Pons (tissue), 1 donor: ENCODE measurements around the gene NWD2.
"Not testable (repeated sequence)": the region's sequence is repeated elsewhere in the genome, so short reads cannot be mapped to it uniquely, and the experiment has no call there.

Experiments
- DNase-seq: peaks from one replicate; pipeline ENCODE4 v3.0.0-alpha.2; 2016; ENCODE audit warnings: low spot score

NWD2 gene

GRCh38 chr4:37467223-37467622 is 222.7 kb downstream of the NWD2 start:
- DNase-seq = no peak

DNA sequence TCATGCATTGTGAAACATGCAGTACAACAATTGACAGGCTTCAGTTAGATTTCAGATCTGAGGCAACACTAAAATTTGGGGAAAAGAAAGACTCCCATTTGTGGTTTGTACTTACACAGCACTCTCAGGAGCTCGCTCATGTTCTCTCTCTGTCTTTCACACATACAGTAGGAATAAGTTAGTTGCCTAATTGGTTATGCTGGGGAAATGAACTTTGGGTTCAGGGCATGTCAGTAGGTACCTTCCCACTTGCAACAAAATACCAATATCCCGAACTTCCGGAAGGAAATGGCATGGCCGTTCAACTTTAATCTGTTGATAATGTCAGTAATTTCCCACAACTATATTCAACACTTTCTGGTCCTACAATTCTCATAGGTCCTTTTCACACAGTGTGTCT is 223.3 kb downstream of the NWD2 start:
- DNase-seq = no peak

GRCh38 chr4:37469286-37469685 is 224.7 kb downstream of the NWD2 start:
- DNase-seq = no peak

DNA sequence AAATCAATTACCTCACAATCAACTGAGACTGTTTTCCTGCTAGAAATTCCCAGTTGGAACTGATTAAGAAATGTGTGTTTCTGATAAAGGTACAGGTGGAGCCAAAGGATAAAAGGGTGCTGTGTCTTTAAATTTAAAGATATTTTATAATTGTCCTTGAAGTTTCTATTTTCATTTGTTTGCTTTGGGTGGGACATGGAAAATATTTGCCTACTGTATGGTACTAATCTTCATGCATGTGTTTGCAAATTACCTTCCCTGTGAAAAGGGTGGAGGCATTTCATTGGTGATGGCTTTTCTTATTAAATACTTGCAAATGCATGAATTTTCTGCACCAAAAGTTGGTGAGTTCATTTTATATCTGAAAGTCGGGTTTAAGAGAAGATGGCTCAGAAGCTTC is 225.7 kb downstream of the NWD2 start:
- DNase-seq = no peak

- DNase-seq = no peak
These were observed 226.6 kb downstream of the NWD2 start for GRCh38 chr4:37471093-37471492.

- peak; percentile 38 for DNase-seq
These were observed 227.4 kb downstream of the NWD2 start for GRCh38 chr4:37471971-37472370.

DNA sequence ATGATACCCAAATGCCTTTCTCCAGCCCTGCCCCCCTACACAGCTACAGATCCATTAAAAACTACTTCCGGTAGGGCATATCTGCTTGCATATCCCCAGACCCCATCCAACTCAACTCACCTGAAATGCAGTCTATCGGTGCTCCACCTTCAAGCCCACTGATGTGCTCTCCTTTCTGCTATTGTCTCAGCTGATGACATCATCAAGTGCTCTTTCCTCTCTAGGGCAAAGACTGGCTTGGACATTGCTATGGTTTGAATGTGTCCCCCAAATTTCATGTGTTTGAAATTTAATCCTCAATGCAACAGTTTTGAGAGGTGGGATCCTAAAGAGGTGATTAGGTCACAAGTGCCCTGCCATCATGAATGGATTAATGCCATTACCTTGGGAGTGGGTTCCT is 229.3 kb downstream of the NWD2 start:
- no peak for DNase-seq

GRCh38 chr4:37475087-37475486 is 230.5 kb downstream of the NWD2 start:
- DNase-seq = no peak

- no peak for DNase-seq
These were observed 231.2 kb downstream of the NWD2 start for GRCh38 chr4:37475776-37476175.

DNA sequence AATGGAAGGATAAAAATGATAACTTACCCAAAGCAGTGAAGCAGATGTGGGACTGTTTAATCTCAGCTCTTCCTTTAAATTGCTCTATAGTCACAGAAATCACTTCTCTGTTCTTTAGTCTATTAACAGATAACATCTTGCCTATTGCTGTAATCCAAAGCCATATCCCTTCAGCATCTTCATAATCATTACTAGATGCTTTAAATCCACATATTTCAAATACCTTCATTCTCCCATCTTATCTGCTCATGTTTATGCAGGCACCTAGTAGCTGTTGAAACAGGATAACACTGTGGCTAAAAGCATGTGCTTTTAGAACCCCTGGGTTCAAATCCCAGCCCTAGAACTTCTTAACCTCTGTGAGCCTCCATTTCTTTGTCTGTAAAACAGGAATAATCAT is 231.7 kb downstream of the NWD2 start:
- DNase-seq = no peak

DNA sequence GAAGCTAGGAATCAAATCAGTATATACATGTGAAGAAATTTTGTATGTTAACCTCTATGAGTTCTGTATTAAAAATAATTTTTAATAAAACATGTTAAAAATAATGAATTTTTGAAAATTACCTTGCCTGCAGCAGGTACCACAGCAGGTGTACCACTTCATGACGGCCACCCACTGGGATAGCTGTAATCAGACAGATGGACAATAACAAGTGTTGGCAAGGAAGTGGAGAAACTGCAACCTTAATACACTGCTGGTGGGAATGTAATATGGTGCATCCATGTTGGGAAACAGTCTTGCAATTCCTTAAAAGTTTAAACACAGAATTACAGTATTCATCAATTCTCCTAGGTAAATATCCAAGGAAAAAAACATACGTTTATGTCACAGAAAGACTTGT is 232.1 kb downstream of the NWD2 start:
- DNase-seq = no peak

GRCh38 chr4:37477126-37477525 is 232.6 kb downstream of the NWD2 start:
- no peak for DNase-seq

DNA sequence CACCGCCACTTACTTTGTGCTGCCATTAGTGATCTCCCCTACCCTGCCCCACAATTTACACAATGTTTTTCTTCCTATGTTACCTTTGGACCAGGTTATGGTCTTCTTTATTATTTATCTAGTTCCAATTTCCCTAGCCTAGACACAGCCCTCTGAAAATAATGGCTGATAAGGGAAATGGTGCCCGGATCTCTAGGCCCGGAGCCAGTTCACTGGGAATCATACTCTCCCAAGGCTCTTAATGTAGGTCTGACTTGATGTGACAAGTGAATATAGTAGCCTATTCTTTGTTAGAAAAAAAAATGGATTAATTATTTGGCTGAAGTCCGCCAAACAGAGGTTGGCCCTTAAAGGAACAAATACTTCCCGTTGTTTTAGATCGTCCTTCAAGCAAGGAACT is 233.6 kb downstream of the NWD2 start:
- DNase-seq = no peak

DNA sequence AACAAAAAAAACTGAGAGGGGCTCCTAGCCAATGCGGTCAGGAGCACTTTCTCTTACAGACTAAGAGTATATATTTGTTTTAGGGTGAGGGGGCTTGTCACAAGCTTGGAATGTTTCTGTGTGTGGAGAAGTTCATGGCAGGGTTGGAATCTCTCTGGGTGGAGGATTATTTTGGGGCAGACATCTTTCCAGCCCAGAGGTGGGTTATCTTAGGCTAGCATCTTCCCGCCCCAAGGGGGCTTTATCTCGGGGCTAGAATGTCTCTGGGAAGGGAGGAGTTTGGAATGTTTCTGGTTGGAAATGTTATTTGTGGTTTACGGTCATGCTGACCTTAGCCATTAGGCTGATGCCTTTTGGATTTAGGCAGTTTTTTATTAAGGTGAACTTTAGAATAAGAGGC is 236.0 kb downstream of the NWD2 start:
- DNase-seq = no peak

DNA sequence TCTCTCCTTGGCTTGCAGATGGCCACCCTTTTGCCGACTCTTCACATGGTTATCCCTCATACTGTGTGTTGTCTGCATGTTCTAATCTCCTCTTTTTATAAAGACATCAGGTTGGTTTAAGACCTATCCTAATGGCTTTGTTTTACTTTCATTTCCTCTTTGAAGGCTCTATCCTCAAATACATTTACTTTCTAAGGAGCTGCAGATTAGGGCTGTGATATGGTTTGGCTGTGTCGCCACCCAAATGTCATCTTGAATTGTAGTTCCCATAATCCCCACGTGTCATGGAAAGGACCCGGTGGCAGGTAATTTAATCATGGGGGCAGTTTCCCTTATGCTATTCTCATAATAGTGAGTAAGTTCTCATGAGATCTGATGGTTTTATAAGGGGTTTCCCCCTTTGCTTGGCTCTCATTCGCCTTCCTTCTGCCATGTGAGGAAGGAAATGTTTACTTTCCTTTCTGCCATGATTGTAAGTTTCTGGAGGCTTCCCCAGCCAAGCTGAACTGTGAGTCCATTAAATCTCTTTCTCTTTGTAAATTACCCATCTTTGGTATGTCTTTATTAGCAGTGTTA is 237.1 kb downstream of the NWD2 start:
- no peak for DNase-seq

- no peak for DNase-seq
These were observed 237.8 kb downstream of the NWD2 start for GRCh38 chr4:37482236-37482913.

DNA sequence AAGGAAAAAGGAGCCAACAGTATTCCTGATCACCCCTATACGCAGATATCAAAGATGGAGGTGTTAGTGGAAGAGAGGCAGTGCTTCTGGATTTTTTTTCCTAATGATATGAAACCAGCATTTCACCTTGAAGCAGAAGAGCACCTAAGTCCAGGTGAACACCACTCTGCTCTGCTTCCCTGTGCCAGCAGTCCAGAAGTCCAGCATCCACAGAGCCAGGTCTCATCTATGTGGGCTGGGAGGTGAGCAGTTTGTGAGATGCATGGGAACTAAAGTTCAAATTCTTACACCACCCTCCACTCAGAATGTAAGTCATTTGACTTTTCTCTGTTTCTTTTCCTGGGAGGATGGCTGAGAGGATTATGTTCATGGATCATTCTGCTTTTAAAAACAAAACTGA is 239.1 kb downstream of the NWD2 start:
- no peak for DNase-seq

- no peak for DNase-seq
These were observed 241.6 kb downstream of the NWD2 start for GRCh38 chr4:37486166-37486565.

GRCh38 chr4:37487668-37488067 is 243.1 kb downstream of the NWD2 start:
- no peak for DNase-seq

DNA sequence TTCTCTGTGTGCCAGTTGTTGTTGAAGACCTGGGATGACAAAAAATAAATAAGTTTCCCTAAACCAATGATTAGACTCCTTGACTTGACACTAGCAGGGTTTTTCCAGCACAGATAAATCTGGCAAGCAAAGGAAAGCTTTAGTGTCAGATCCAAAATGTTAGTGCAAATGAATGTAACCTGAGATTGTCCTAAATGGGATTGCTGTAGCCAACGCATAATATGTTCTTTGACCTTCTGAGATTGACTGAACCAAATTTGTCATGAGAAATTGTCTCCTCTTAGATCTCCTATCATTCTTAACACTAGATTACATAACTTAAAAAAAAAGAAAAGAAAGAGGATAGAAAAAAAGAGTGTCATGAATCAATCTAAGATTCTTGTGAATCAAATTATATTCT is 245.2 kb downstream of the NWD2 start:
- no peak for DNase-seq

DNA sequence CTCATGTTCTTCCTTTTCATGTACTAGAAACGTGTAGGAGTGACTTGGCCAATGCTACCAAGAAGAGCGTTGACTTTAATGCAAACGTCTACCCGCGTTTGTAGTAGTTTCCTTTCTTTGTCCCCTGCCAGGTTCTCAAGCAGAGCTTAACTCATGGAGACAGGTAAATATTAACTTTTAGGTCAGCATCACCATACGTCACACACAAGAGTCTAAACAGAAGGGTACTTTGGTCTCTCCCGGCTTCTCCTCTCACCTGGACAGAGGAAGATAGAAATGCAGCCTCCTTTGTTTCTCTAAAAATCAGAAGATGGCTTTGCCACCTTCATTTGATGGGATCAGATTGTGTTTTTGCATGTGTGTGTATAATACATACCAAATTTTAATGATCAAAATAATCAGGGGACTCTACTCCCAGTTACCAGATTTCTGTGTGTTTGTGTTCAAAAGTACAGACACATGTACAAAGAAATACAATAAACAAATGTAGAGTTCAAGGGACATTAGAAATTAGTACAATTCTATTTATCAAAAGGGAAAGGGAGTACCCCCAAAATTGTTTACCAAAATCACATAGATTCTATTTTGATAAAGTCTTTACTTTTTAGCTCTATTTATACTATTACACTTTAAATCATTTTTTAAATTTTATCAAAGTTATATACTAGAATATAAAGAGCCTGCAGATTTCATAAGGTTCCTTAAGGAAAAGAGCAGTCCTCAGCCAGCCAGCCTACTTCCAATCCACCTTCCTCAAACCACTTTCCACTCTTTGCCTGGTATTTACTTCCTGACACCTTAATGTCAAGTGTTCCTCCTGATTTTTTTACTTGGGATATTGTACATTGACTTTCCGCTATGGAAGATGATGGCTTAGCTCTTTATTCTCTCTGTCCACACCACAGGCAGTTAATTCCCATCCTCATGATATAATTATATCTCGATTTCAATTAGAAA is 246.1 kb downstream of the NWD2 start:
- DNase-seq = no peak

DNA sequence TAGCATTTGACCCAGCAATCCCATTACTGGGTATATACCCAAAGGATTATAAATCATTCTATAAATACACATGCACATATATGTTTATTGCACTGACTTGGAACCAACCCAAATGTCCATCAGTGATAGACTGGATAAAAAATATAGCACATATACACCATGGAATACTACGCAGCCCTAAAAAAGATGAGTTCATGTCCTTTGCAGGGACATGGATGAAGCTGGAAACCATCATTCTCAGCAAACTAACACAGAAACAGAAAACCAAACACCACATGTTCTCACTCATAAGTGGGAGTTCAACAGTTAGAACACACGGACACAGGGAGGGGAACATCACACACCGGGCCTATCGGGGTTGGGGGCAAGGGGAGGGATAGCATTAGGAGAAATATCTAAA is 250.8 kb downstream of the NWD2 start:
- not testable (repeated sequence) for DNase-seq
